HS-5 (cell line): ENCODE results near the gene SH3BP2.
A peak's percentile ranks its signal among the peaks of the same experiment; 100 is the strongest.

Experiments used
- DNase-seq: peaks from one replicate; pipeline ENCODE4 v3.0.0-alpha.2; 2012; ENCODE audit warnings: low read depth

The SH3BP2 gene

GRCh38 chr4:2790583-2791517, 2.0 kb upstream of the SH3BP2 start:
- DNase-seq: no peak

- DNase-seq: no peak
Measured at GRCh38 chr4:2791518-2792395, 1.1 kb upstream of the SH3BP2 start.

- no peak for DNase-seq
Measured at GRCh38 chr4:2792396-2792710, 532 bp upstream of the SH3BP2 start.

GRCh38 chr4:2793586-2794485, 951 bp downstream of the SH3BP2 start:
- no peak for DNase-seq

GRCh38 chr4:2794486-2795299, 1.8 kb downstream of the SH3BP2 start:
- no peak for DNase-seq

GRCh38 chr4:2795300-2795892, 2.5 kb downstream of the SH3BP2 start:
- DNase-seq: no peak

GRCh38 chr4:2795893-2796848, 3.3 kb downstream of the SH3BP2 start:
- peak; percentile 28 for DNase-seq

- no peak for DNase-seq
Measured at GRCh38 chr4:2796849-2797544, 4.1 kb downstream of the SH3BP2 start.

GRCh38 chr4:2797545-2798305, 4.8 kb downstream of the SH3BP2 start:
- no peak for DNase-seq

GRCh38 chr4:2798399-2799223, 5.7 kb downstream of the SH3BP2 start:
- DNase-seq: no peak

GRCh38 chr4:2799224-2799911, 6.5 kb downstream of the SH3BP2 start:
- DNase-seq: no peak

GRCh38 chr4:2799971-2800690, 7.2 kb downstream of the SH3BP2 start:
- DNase-seq: no peak

GRCh38 chr4:2800691-2801596, 8.1 kb downstream of the SH3BP2 start:
- DNase-seq: no peak

GRCh38 chr4:2802618-2803531, 10.0 kb downstream of the SH3BP2 start:
- no peak for DNase-seq
